ENCODE results near the gene CCR5AS.

The CCR5AS gene

DNA sequence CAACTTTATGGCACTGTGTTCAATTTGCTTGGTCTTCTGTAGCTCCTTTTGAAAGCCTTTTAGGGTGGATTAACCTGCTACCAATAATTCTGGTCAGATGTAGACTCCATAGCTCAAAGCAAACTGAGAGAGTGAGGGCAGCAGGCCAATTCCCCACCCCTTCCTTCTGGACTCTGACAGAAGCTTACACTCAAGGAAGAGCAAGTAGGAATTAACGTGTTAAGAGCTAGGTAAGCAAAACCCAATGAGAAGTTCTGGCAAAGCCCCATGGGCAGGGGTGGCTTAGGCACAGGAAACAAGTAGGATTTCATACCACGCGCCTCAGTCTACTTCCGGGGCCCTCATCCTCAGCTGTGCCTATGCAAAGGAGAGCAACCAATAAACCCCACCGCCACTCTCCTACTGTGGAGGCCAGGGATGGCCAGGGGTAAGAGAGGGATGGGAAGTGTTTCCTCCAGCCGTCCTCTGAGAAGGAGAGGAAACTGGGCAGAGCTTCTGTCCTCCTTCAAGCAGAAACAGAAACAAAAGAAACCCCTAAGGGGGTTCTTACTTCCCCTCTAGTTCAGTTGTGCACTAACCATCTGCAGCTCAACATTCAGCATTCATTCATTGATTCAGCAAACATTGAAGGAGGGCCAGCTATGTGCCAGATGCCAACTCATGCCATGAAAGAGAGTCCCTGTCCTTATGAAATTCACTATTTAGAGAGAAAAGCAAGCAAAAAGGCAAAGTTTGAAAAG, 23.5 kb downstream of the CCR5AS start:
- Mint-ChIP-seq H3K27ac (peak overlapping the region; percentile 47), H3K36me3 (no peaks in the 10 kb centered on the region), H3K4me1 (ENCODE audit: low read depth) (peaks cover 22% of the 10 kb centered on the region), H3K4me3 (no peak overlapping the region), H3K9me3 (ENCODE audit: low read depth) (no peaks in the 10 kb centered on the region), H3K27me3 (no peaks in the 10 kb centered on the region)

GRCh38 chr3:46381625-46382024, 25.2 kb downstream of the CCR5AS start:
- no peaks in the 10 kb centered on the region for H3K36me3 Mint-ChIP-seq
- H3K27ac Mint-ChIP-seq: no peak overlapping the region
- no peak overlapping the region for H3K4me3 Mint-ChIP-seq
- no peaks in the 10 kb centered on the region for H3K9me3 Mint-ChIP-seq (ENCODE audit: low read depth)
- H3K27me3 Mint-ChIP-seq: no peaks in the 10 kb centered on the region
- H3K4me1 Mint-ChIP-seq (ENCODE audit: low read depth): peaks cover 23% of the 10 kb centered on the region

DNA sequence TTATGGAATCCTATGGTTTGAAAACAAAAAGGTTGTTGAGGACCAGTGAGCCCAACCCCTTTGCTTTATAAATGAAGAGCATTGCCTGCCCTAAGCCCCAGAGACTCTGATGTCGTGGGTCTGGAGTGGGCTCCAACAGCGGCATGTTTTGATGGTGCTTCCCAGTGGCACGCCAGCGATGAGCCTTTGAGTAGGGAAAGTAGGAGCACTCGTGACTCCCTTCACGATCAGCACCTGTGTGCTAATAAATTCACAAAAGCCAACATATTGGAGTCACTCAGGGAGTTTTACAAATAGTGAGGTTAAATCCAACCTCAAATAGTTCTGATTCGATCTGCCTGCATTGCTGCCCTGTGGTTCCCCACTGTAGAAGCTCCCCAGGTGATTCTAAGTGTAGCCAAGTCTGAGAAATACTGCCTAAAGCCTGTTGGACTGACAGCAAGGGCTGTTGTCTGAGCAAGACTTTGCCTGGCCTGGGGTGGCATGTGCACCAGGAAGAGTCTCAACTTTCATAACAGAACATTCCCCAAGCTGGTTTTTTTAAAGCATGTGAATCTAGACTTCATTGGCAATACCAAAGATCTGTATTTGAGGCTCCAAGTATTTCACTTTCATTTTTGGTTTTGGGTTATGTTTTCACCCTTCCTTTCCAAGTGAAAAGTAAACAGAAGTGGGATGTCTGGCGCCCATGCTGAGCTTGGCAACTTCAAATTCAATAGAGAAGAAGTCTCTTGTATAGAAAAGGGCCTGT, 26.2 kb downstream of the CCR5AS start:
- Mint-ChIP-seq H3K27ac (no peak overlapping the region), H3K4me1 (ENCODE audit: low read depth) (peaks cover 30% of the 10 kb centered on the region), H3K36me3 (no peaks in the 10 kb centered on the region), H3K27me3 (no peaks in the 10 kb centered on the region), H3K9me3 (ENCODE audit: low read depth) (no peaks in the 10 kb centered on the region), H3K4me3 (no peak overlapping the region)

GRCh38 chr3:46378426-46378942, 28.4 kb downstream of the CCR5AS start:
- Mint-ChIP-seq H3K27me3 (no peaks in the 10 kb centered on the region), H3K4me1 (ENCODE audit: low read depth) (peaks cover 36% of the 10 kb centered on the region), H3K9me3 (ENCODE audit: low read depth) (no peaks in the 10 kb centered on the region), H3K36me3 (no peaks in the 10 kb centered on the region), H3K27ac (no peak overlapping the region), H3K4me3 (no peak overlapping the region)

- H3K36me3 Mint-ChIP-seq: no peaks in the 10 kb centered on the region
- peaks cover 42% of the 10 kb centered on the region for H3K4me1 Mint-ChIP-seq (ENCODE audit: low read depth)
- H3K27me3 Mint-ChIP-seq: no peaks in the 10 kb centered on the region
- no peak overlapping the region for H3K27ac Mint-ChIP-seq
- no peaks in the 10 kb centered on the region for H3K9me3 Mint-ChIP-seq (ENCODE audit: low read depth)
- no peak overlapping the region for H3K4me3 Mint-ChIP-seq
Observed at GRCh38 chr3:46375814-46376213, 31.1 kb downstream of the CCR5AS start.

GRCh38 chr3:46375218-46375617, 31.6 kb downstream of the CCR5AS start:
- Mint-ChIP-seq H3K4me3 (no peak overlapping the region), H3K4me1 (ENCODE audit: low read depth) (peaks cover 42% of the 10 kb centered on the region), H3K27ac (no peak overlapping the region), H3K36me3 (no peaks in the 10 kb centered on the region), H3K27me3 (no peaks in the 10 kb centered on the region), H3K9me3 (ENCODE audit: low read depth) (no peaks in the 10 kb centered on the region)

DNA sequence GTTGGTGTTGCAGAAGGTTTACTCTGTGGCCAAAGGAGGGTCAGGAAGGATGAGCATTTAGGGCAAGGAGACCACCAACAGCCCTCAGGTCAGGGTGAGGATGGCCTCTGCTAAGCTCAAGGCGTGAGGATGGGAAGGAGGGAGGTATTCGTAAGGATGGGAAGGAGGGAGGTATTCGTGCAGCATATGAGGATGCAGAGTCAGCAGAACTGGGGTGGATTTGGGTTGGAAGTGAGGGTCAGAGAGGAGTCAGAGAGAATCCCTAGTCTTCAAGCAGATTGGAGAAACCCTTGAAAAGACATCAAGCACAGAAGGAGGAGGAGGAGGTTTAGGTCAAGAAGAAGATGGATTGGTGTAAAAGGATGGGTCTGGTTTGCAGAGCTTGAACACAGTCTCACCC, 32.1 kb downstream of the CCR5AS start:
- Mint-ChIP-seq H3K27ac (no peak overlapping the region), H3K9me3 (ENCODE audit: low read depth) (no peaks in the 10 kb centered on the region), H3K27me3 (no peaks in the 10 kb centered on the region), H3K36me3 (no peaks in the 10 kb centered on the region), H3K4me1 (ENCODE audit: low read depth) (peaks cover 46% of the 10 kb centered on the region), H3K4me3 (no peak overlapping the region)

GRCh38 chr3:46372492-46373359, 34.1 kb downstream of the CCR5AS start:
- H3K27ac Mint-ChIP-seq: no peak overlapping the region
- H3K4me3 Mint-ChIP-seq: no peak overlapping the region
- H3K27me3 Mint-ChIP-seq: no peaks in the 10 kb centered on the region
- peaks cover 65% of the 10 kb centered on the region for H3K4me1 Mint-ChIP-seq (ENCODE audit: low read depth)
- H3K36me3 Mint-ChIP-seq: no peaks in the 10 kb centered on the region
- no peaks in the 10 kb centered on the region for H3K9me3 Mint-ChIP-seq (ENCODE audit: low read depth)

GRCh38 chr3:46371519-46372340, 35.1 kb downstream of the CCR5AS start:
- Mint-ChIP-seq H3K36me3 (no peaks in the 10 kb centered on the region), H3K4me3 (no peak overlapping the region), H3K27me3 (no peaks in the 10 kb centered on the region), H3K27ac (no peak overlapping the region), H3K4me1 (ENCODE audit: low read depth) (peaks cover 65% of the 10 kb centered on the region), H3K9me3 (ENCODE audit: low read depth) (no peaks in the 10 kb centered on the region)

- H3K4me1 Mint-ChIP-seq (ENCODE audit: low read depth): peaks cover 60% of the 10 kb centered on the region
- peak within 1 kb of the TSS; percentile 5 for H3K4me3 Mint-ChIP-seq
- no peaks in the 10 kb centered on the region for H3K36me3 Mint-ChIP-seq
- peak within 1 kb of the TSS; percentile 72 for H3K27ac Mint-ChIP-seq
- H3K27me3 Mint-ChIP-seq: no peaks in the 10 kb centered on the region
- no peaks in the 10 kb centered on the region for H3K9me3 Mint-ChIP-seq (ENCODE audit: low read depth)
Observed at GRCh38 chr3:46370839-46371518, 35.9 kb downstream of the CCR5AS start, which contains the start of gene CCR5. Gene CCR5 (plus strand): TSS chr3:46370946. CDS start chr3:46372903, 1,957 bp downstream.

DNA sequence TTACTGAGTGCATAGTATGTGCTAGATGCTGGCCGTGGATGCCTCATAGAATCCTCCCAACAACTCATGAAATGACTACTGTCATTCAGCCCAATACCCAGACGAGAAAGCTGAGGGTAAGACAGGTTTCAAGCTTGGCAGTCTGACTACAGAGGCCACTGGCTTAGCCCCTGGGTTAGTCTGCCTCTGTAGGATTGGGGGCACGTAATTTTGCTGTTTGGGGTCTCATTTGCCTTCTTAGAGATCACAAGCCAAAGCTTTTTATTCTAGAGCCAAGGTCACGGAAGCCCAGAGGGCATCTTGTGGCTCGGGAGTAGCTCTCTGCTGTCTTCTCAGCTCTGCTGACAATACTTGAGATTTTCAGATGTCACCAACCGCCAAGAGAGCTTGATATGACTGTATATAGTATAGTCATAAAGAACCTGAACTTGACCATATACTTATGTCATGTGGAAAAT, 37.2 kb downstream of the CCR5AS start:
- H3K27me3 Mint-ChIP-seq: no peaks in the 10 kb centered on the region

DNA sequence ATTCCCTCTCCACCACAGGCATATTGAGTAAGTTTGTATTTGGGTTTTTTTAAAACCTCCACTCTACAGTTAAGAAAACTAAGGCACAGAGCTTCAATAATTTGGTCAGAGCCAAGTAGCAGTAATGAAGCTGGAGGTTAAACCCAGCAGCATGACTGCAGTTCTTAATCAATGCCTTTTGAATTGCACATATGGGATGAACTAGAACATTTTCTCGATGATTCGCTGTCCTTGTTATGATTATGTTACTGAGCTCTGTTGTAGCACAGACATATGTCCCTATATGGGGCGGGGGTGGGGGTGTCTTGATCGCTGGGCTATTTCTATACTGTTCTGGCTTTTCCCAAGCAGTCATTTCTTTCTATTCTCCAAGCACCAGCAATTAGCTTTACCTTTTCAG, 37.7 kb downstream of the CCR5AS start:
- Mint-ChIP-seq H3K27me3 (no peaks in the 10 kb centered on the region), H3K4me3 (no peak overlapping the region), H3K4me1 (ENCODE audit: low read depth) (peaks cover 44% of the 10 kb centered on the region), H3K9me3 (ENCODE audit: low read depth) (no peaks in the 10 kb centered on the region), H3K36me3 (no peaks in the 10 kb centered on the region), H3K27ac (peak overlapping the region; percentile 72)

More for the DNA sequence above, 37.2 kb downstream of the CCR5AS start:
- Mint-ChIP-seq H3K4me1 (ENCODE audit: low read depth) (peaks cover 49% of the 10 kb centered on the region), H3K36me3 (no peaks in the 10 kb centered on the region), H3K27ac (peak overlapping the region; percentile 72), H3K9me3 (ENCODE audit: low read depth) (no peaks in the 10 kb centered on the region), H3K4me3 (no peak overlapping the region)

DNA sequence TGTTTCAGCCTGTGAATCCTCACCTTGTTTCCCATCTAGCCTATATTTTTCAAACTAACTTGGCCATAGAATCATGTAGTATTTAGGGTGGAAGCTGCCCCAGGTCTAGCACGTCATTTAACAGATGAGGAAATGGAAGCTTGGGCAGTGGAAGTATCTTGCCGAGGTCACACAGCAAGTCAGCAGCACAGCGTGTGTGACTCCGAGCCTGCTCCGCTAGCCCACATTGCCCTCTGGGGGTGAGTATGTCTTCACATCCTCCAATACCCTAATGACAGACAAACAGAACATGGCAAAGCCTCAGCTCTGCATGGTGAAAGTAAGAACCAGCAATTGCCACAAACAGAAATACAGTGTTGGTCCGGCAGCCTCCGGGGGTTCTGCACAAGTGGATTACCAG, 38.3 kb downstream of the CCR5AS start:
- peaks cover 43% of the 10 kb centered on the region for H3K4me1 Mint-ChIP-seq (ENCODE audit: low read depth)
- no peak overlapping the region for H3K4me3 Mint-ChIP-seq
- H3K27ac Mint-ChIP-seq: no peak overlapping the region
- no peaks in the 10 kb centered on the region for H3K27me3 Mint-ChIP-seq
- no peaks in the 10 kb centered on the region for H3K36me3 Mint-ChIP-seq
- no peaks in the 10 kb centered on the region for H3K9me3 Mint-ChIP-seq (ENCODE audit: low read depth)

All from activated naive CD8-positive, alpha-beta T cell (primary cell).